Effector CD4-positive, alpha-beta T cell (primary cell): ENCODE results near the gene CXADR.
"Not testable (repeated sequence)": the region's sequence is repeated elsewhere in the genome, so short reads cannot be mapped to it uniquely, and the experiment has no call there.

Experiments
- DNase-seq: peaks from one replicate; pipeline ENCODE4 v3.0.0-alpha.2; 2020
- total RNA-seq: gene quantifications from one replicate; lab custom pipeline; 2026; lab: John Stamatoyannopoulos, UW

Gene CXADR
- total RNA-seq = 1.1 reads per million

GRCh38 chr21:17512253-17513213 is at the start of gene CXADR:
TSS of gene CXADR (plus strand) at chr21:17513043. CDS start at chr21:17513130, 87 bp downstream.
- peak; percentile 71 for DNase-seq

GRCh38 chr21:17466166-17466565 is 46.7 kb upstream of the CXADR start:
- no peak for DNase-seq

- DNase-seq = no peak
Measured at GRCh38 chr21:17467392-17467791, 45.5 kb upstream of the CXADR start.

GRCh38 chr21:17467829-17468228 is 45.0 kb upstream of the CXADR start:
- DNase-seq = no peak

GRCh38 chr21:17468698-17469097 is 44.1 kb upstream of the CXADR start:
- DNase-seq = no peak

- no peak for DNase-seq
Measured at GRCh38 chr21:17469727-17470126, 43.1 kb upstream of the CXADR start.

GRCh38 chr21:17472182-17472581 is 40.7 kb upstream of the CXADR start:
- no peak for DNase-seq

GRCh38 chr21:17472592-17473271 is 40.1 kb upstream of the CXADR start:
- no peak for DNase-seq

- DNase-seq = no peak
Measured at GRCh38 chr21:17476006-17476405, 36.8 kb upstream of the CXADR start.

GRCh38 chr21:17478156-17478555 is 34.7 kb upstream of the CXADR start:
- not testable (repeated sequence) for DNase-seq

- DNase-seq = no peak
Measured at GRCh38 chr21:17479606-17480005, 33.2 kb upstream of the CXADR start.

GRCh38 chr21:17482928-17483327 is 29.9 kb upstream of the CXADR start:
- no peak for DNase-seq

- no peak for DNase-seq
Measured at GRCh38 chr21:17488620-17489019, 24.2 kb upstream of the CXADR start.

- not testable (repeated sequence) for DNase-seq
Measured at GRCh38 chr21:17489565-17489964, 23.3 kb upstream of the CXADR start.

- no peak for DNase-seq
Measured at GRCh38 chr21:17491716-17492414, 21.0 kb upstream of the CXADR start.

GRCh38 chr21:17492415-17493168 is 20.3 kb upstream of the CXADR start:
- DNase-seq = no peak

- no peak for DNase-seq
Measured at GRCh38 chr21:17494051-17494450, 18.8 kb upstream of the CXADR start.

GRCh38 chr21:17495680-17496079 is 17.2 kb upstream of the CXADR start:
- no peak for DNase-seq

GRCh38 chr21:17497316-17497715 is 15.5 kb upstream of the CXADR start:
- no peak for DNase-seq

- no peak for DNase-seq
Measured at GRCh38 chr21:17498586-17498985, 14.3 kb upstream of the CXADR start.

- DNase-seq = no peak
Measured at GRCh38 chr21:17501107-17502006, 11.5 kb upstream of the CXADR start.
